CD4-positive, alpha-beta T cell (primary cell): ENCODE results near the gene NCKAP1. TPM values are rescaled to one million over a fixed set of nuclear protein-coding genes. Genes with fewer than 3 reads are reported as not detected.

Experiments
- ATAC-seq: fragments of 200-7000 bp; cut with Tn5 transposase; one replicate; pipeline ENCODE4 v1.10.0; 2022; ENCODE audit warnings: mild to moderate bottlenecking; ENCODE audit not compliant: poor library complexity
- CTCF ChIA-PET: fragments of 350-600 bp; sonication (Branson Sonifier 250); formaldehyde crosslinking; loops from one replicate; lab custom pipeline; 2021; ENCODE audit warnings: antibody characterized with exemption, inconsistent platforms; lab: Charles Lee
- POLR2A ChIA-PET: fragments of 350-600 bp; sonication (Branson Sonifier 250); formaldehyde crosslinking; loops from one replicate; lab custom pipeline; 2021; ENCODE audit warnings: antibody characterized with exemption, inconsistent platforms; lab: Charles Lee
- DNase-seq, 14 experiments: peaks; one replicate each; pipeline ENCODE4 v3.0.0-alpha.2; 2013 to 2020; ENCODE audit warnings: mixed read lengths in 2 of 14
- H3K27ac ChIP-seq, 2 donors: one replicate each; pipeline versions ENCODE4 v1.5.1 to v1.7.0; 2013; ENCODE audit warnings: low read length in 2 of 2, low read depth in 1 of 2, mild to moderate bottlenecking in 1 of 2
- H3K27me3 ChIP-seq, 2 experiments: 1 replicate in 1 of 2; 2 replicates in 1 of 2; pipeline versions ENCODE4 v1.6.1 to v1.7.0; 2013; ENCODE audit warnings: low read length in 2 of 2, control low read depth in 1 of 2, mild to moderate bottlenecking in 1 of 2, moderate library complexity in 1 of 2; ENCODE audit not compliant: insufficient read depth in 2 of 2, control insufficient read depth in 1 of 2
- H3K36me3 ChIP-seq: one replicate; pipeline ENCODE4 v1.6.1; 2013; ENCODE audit warnings: low read length, control low read depth; ENCODE audit not compliant: insufficient read depth
- H3K4me1 ChIP-seq: one replicate; pipeline ENCODE4 v1.6.1; 2013; ENCODE audit warnings: low read length, control low read depth; ENCODE audit not compliant: insufficient read depth
- H3K4me3 ChIP-seq: one replicate; pipeline ENCODE4 v1.5.1; 2013; ENCODE audit warnings: mild to moderate bottlenecking, low read length, moderate library complexity
- H3K9me3 ChIP-seq, 2 experiments: 1 replicate in 1 of 2; 2 replicates in 1 of 2; pipeline versions ENCODE4 v1.6.1 to v1.7.0; 2013; ENCODE audit warnings: low read length in 2 of 2, mild to moderate bottlenecking in 2 of 2, control low read depth in 1 of 2, moderate library complexity in 1 of 2; ENCODE audit not compliant: control insufficient read depth in 1 of 2, insufficient read depth in 1 of 2
- H3K27ac Mint-ChIP-seq: one replicate; pipeline ENCODE4 v1.8.0; 2020; ENCODE audit warnings: mixed read lengths
- H3K27me3 Mint-ChIP-seq: one replicate; pipeline ENCODE4 v1.8.0; 2021; ENCODE audit warnings: mixed read lengths
- H3K36me3 Mint-ChIP-seq: one replicate; pipeline ENCODE4 v1.8.0; 2021; ENCODE audit warnings: low read depth, mixed read lengths
- H3K4me1 Mint-ChIP-seq: one replicate; pipeline ENCODE4 v1.8.0; 2021; ENCODE audit warnings: low read depth, mixed read lengths
- H3K4me3 Mint-ChIP-seq: one replicate; pipeline ENCODE4 v1.8.0; 2020; ENCODE audit warnings: mild to moderate bottlenecking, mixed read lengths
- H3K9me3 Mint-ChIP-seq: one replicate; pipeline ENCODE4 v1.8.0; 2020; ENCODE audit warnings: mixed read lengths
- CTCF ChIP-seq: fragments of 200-600 bp; IDR thresholded peaks from one replicate; pipeline ENCODE4 v1.8.0; 2022; ENCODE audit warnings: antibody characterized with exemption, mild to moderate bottlenecking
- intact Hi-C, 2 experiments: fragments of 100-400 bp; cut with DNase I in 1 of 2; cut with micrococcal nuclease in 1 of 2; formaldehyde crosslinking; loops; one replicate each; pipeline versions ENCODE4 v1.15.1 to v1.9.0; 2023 to 2025; cut with DNase I, micrococcal nuclease
- total RNA-seq, 174 experiments: library from RNA in 2 of 174; stranded (reverse) in 2 of 174; gene quantifications; one replicate each; pipeline ENCODE4 v1.2.3 and lab custom pipeline; 2021 to 2026

The NCKAP1 gene
- total RNA-seq, 2 experiments from 2014 or later, result 2.4 to 2.5 TPM

DNA sequence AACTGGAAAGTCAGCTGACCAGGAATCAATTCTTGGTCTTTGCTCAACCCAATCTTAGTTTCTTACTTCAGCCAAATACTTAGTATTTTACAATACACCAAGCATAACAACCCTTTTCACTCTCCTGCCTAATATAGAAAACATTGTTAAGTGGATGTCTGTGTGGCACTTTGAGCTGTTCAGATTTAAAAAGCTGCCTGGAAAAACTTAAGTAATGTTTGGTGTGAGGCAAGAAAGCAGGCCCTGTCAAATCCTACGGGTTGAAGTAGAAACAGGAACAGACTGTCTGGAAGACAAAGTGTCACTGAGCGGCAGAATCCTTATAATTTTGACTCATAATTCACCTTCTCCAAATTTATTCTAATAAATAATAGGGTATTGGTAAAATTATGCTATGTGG lies 134.7 kb downstream of the NCKAP1 start:
- H3K36me3 ChIP-seq, result no peaks in the 10 kb centered on the region
- Mint-ChIP-seq H3K4me3 (no peak overlapping the region), H3K27me3 (no peaks in the 10 kb centered on the region), H3K9me3 (no peaks in the 10 kb centered on the region), H3K27ac (no peak overlapping the region), H3K4me1 (no peaks in the 10 kb centered on the region), H3K36me3 (no peaks in the 10 kb centered on the region)
- H3K9me3 ChIP-seq, result no peaks in the 10 kb centered on the region
- ATAC-seq, result no peak
- no peaks in the 10 kb centered on the region for H3K4me1 ChIP-seq
- intact Hi-C loops, result no loop called here
- DNase-seq, result no peak
- H3K27ac ChIP-seq, result no peak overlapping the region
- no peak overlapping the region for H3K4me3 ChIP-seq
- CTCF ChIA-PET, result no interaction called here
- no peak for TF ChIP-seq CTCF
- POLR2A ChIA-PET, result no interaction called here
- no peaks in the 10 kb centered on the region for H3K27me3 ChIP-seq

- H3K27ac ChIP-seq, result no peak overlapping the region
- H3K36me3 Mint-ChIP-seq, result no peaks in the 10 kb centered on the region
- no peaks in the 10 kb centered on the region for H3K9me3 Mint-ChIP-seq
- H3K27ac Mint-ChIP-seq, result no peak overlapping the region
- intact Hi-C loops, result no loop called here
- no peak overlapping the region for H3K4me3 ChIP-seq
- H3K27me3 ChIP-seq, result no peaks in the 10 kb centered on the region
- DNase-seq (no peak), ATAC-seq (no peak)
- ChIA-PET POLR2A (no interaction called here), CTCF (no interaction called here)
- TF ChIP-seq CTCF, result no peak
- H3K4me1 Mint-ChIP-seq, result no peaks in the 10 kb centered on the region
- H3K4me1 ChIP-seq, result no peaks in the 10 kb centered on the region
- no peak overlapping the region for H3K4me3 Mint-ChIP-seq
- no peaks in the 10 kb centered on the region for H3K36me3 ChIP-seq
- no peaks in the 10 kb centered on the region for H3K27me3 Mint-ChIP-seq
- H3K9me3 ChIP-seq, result no peaks in the 10 kb centered on the region
These were observed 136.5 kb downstream of the NCKAP1 start for GRCh38 chr2:182901748-182902147.

DNA sequence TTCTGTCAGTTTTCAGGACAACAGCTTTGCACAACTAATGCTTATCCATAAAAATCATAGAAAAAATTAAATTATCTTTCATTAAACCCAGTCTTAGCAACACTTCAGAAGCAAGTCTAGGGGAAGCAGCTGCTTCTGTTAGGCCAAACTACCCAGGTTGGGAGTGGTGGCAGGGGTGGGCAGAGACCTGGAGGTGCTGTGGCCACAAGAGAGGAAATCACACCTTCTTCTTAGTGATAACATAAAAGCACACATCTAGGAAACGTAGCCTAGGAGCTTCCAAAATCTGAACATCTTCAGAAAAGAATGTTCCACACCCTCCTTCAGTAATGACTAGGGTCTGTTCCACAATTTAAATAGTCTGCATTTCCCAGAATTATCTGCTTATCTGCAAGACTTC lies 139.5 kb downstream of the NCKAP1 start:
- no peaks in the 10 kb centered on the region for H3K4me1 ChIP-seq
- no peaks in the 10 kb centered on the region for H3K4me1 Mint-ChIP-seq
- DNase-seq (no peak), ATAC-seq (no peak)
- no peaks in the 10 kb centered on the region for H3K27me3 ChIP-seq
- no peak overlapping the region for H3K27ac Mint-ChIP-seq
- H3K9me3 Mint-ChIP-seq, result no peaks in the 10 kb centered on the region
- ChIA-PET POLR2A (no interaction called here), CTCF (no interaction called here)
- intact Hi-C loops, result no loop called here
- H3K9me3 ChIP-seq, result peaks cover 0 to 4% of the 10 kb centered on the region in 2 experiments
- H3K36me3 ChIP-seq, result no peaks in the 10 kb centered on the region
- no peaks in the 10 kb centered on the region for H3K27me3 Mint-ChIP-seq
- no peak for TF ChIP-seq CTCF
- H3K4me3 ChIP-seq, result no peak overlapping the region
- H3K27ac ChIP-seq, result no peak overlapping the region
- H3K36me3 Mint-ChIP-seq, result no peaks in the 10 kb centered on the region
- H3K4me3 Mint-ChIP-seq, result no peak overlapping the region
